HG03097 (cell line): ENCODE measurements around the gene CUBN.

ENCODE experiments used
- ATAC-seq: cut with Tn5 transposase; IDR thresholded peaks from one replicate; pipeline ENCODE4 v1.9.1; 2021; ENCODE audit not compliant: unreplicated experiment, low FRiP score

Gene CUBN

GRCh38 chr10:16996530-16996964 lies 133.1 kb downstream of the CUBN start:
- ATAC-seq = no peak

DNA sequence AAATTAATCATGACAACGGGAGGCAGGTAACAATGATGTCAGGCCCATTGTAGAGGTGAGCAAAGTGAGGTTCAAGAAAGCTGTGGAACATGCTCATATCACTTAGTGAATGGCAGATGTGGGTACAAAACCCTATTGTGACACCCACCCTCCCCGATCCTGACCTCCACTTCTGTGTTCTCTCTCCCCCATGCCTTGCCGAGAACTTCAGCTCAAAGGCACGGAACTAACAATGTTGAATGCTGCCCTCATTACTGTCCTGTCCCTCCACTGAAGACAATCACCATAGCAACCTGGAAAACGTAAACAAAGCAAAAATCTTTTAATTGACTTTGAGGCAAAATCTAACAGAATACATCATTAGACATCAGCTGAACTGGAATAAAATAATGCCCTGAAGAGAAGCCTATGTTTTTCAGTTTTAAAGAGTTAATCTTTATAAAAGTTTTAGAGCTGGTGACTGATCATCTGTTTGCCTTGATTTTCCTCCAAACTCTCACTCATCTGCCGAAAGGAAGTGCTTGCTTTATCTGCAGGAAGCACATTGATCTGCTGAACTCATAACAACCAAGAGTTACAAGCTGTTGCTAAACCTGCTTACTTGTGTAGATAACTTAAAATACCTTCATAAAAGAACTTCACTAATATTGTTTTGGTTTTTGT lies 133.6 kb downstream of the CUBN start:
- no peak for ATAC-seq

DNA sequence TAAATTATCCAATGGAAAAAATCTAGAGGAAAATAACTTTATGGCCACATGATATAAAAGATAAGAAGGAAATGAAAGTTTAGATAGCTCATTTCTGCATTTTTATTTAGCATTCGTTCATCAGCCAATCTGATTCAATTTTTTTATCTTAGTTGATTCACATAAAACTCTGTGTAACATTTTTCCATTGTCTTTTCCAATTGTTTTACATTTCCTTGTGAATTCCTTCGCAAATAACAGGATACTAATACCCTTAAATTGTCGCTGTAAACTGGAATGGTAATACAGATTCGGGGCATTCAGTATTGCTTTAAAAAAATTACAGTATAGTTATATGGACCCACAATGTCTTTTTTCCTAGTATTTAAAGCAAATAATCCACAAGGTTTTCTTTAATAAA lies 136.4 kb downstream of the CUBN start:
- ATAC-seq = no peak

DNA sequence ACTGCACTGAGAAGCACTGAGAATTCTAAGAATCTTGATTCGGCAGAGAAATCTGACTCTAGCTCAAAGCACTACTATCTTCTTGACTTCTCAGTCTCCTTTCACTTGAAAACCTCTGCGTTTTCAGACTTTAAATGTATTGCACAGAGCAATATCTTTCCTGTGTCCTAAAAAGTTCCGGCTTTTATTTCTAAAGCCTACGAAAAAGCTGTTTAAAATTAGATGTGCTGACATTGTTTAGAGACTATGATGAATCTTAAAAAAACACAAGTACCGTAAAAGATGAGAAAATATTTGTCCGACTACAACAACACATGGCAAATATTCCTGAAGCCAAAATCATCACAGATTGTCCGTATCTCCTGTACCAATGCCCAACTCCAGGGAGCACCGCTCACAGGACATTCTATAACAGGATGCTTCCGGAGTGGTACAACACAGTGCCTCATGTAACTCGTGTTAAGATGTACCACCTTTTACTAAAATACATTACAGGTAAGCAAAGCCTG lies 136.9 kb downstream of the CUBN start:
- ATAC-seq = no peak

- ATAC-seq = no peak
Observed at GRCh38 chr10:16991011-16991410, 138.6 kb downstream of the CUBN start.

DNA sequence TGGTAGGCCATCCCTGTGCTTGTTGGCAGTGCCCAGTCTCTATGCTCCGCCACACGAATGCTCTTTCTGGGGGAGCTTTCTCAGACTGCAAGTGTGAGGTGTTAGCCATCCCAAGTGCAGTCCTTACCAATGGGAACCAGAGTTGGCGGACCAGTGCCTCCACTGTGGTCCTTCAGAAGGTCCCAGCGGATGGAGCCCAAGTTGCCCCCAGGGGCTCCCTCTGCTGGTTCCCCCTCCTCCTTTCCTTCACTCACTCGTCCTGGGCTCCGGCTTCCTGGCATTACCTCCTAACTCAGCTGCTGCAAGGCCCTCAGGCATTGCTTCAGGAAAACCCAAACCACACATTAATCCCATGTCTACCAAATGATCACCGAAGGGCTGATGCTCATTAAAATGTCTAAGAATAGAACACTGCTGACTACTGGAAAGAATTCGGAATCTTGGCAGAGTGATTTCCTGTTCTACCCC lies 139.8 kb downstream of the CUBN start:
- ATAC-seq = no peak

DNA sequence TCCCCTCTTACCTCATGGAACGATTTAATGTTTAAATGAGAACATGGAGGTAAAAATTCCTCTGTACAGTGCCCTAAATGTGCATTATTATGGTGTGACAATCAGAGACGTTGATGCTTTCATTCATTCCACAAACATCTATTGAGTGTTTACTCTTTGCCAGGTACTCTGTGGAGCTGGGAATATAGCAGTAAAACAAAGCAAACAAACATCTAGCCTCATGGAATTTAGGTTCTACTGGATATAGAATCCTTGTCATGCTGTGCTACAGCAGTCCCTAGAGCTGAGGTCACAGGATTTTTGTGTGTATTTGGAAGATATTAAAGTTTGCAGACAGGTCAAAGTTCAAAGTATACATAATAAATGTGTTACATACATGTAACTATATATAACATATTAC lies 140.7 kb downstream of the CUBN start:
- ATAC-seq = no peak

GRCh38 chr10:16987976-16988610 lies 141.5 kb downstream of the CUBN start:
- ATAC-seq = no peak

- ATAC-seq = no peak
Observed at GRCh38 chr10:16987206-16987621, 142.4 kb downstream of the CUBN start.

DNA sequence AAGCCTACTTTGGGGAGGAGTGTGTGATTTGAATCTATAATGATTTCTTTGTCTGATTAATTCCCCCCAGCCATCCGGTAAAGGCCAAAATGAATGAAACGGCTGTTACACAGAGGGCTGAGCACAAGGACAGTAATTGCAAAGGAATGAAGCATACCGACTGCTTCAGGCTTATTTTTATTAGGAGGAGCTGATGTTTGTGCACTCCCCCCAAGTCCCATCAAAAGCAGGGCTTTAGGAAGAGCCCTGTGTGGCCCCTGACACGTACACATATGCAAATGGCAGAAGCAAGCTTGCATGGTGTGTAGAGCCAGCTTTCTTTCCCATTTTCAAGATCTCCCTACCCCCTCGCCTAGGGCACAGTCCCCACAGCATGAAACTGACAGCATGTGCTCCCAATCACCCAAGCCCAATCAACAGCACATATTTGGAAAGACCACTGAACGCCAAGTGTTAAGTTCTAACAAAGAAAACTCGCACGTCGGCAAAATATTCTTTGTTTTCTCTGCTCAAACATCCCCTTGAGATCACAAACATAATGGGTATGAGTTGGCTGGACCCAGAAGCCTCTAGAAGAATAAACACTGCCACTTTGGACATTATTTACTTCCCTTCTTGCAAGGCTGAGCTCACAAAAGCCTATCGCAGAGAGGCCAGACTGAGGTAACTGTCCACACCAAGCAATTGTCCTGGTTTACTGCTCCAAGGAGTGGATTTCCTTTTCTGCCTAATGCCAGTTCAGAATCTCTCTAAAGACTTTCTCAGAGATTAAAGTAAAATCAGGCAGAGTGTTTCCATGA lies 143.0 kb downstream of the CUBN start:
- ATAC-seq = no peak

GRCh38 chr10:16986082-16986405 lies 143.6 kb downstream of the CUBN start:
- no peak for ATAC-seq

DNA sequence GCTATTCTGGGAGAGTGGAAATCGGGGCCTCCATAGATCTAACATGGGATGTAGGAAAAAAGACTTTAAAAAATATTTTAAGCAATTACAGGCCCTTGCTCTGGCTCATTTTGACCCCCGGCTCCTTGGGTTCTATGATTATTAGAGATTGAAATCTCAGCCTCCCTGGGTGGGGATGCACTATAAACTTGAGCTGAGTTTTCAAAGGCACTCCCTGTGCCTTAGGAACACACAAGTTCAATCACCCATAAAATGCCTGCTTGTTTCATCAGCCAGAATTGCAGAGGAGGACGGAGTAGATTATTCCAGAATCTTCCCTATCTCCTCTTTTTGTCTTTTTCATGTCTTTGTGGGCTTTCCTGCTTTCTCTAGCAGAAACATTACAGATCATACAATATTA lies 145.4 kb downstream of the CUBN start:
- ATAC-seq = no peak

DNA sequence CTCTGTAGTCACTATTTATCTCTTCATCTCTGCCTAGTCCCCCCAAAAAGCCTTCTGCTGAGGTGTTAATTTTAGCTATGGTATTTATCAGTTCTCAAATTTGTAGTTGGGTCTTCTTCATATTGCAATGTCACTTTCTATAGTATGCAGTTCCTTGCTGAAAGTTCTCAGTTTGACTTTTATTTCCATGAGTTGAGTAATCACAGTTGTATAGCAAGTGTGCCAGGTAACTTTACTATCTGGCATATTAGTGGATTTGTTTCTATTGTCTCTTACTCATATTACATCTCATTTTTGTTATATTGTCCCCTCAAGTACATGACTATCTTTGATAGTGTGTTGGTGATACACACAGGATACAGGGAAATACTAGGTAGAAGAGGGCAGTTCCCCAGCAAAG lies 152.8 kb downstream of the CUBN start:
- no peak for ATAC-seq

DNA sequence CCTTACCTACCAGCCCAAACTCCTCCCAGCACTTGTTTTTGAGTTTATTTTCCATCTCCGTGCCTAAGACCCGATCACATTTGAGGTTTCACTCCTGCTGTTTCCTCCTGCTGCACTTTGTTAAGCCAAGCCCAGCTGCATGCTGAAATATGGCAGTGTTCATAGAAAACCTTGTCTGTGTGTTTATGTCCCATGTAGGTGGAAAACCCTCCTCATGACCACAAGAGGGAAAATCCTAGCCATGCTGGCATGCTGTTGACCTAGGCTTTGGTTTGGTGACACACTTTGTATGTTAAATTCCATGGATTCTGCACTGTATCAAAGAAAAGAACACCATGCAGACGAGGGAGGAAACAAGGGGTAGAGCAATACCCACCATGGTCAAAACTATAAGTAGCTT lies 154.4 kb downstream of the CUBN start:
- no peak for ATAC-seq

DNA sequence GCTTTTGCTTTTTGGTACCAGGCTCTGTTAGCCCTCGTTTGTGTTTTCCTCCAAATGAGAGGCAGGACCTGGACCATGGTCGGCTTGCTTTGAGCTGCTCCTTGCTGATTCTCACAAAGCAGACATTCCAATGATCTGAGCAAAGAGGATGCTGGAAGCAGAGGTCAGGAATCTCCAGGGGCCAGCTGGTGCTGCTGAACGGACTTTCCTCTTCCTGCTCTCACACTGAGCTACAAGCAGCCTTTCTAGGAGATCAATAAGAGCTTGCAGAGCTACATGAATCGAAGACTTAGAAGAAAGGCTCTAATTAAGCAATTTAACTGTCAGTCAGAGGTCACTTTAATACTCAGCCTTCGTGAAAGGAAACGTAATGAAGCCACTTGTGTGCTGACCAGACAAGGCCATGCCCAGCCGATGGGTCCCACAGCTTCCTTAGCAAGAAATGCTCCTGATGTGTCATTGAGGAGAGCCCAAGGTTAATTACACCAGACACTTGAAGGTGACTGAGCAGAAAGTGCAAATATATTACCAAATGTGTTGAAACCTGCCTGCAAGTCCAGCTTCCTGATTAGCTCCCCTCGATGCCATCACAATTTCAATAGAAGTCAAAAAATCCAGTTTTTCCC lies 161.1 kb downstream of the CUBN start:
- no peak for ATAC-seq

- ATAC-seq = no peak
Observed at GRCh38 chr10:16967866-16968415, 161.7 kb downstream of the CUBN start.

- no peak for ATAC-seq
Observed at GRCh38 chr10:16966991-16967865, 162.4 kb downstream of the CUBN start.

DNA sequence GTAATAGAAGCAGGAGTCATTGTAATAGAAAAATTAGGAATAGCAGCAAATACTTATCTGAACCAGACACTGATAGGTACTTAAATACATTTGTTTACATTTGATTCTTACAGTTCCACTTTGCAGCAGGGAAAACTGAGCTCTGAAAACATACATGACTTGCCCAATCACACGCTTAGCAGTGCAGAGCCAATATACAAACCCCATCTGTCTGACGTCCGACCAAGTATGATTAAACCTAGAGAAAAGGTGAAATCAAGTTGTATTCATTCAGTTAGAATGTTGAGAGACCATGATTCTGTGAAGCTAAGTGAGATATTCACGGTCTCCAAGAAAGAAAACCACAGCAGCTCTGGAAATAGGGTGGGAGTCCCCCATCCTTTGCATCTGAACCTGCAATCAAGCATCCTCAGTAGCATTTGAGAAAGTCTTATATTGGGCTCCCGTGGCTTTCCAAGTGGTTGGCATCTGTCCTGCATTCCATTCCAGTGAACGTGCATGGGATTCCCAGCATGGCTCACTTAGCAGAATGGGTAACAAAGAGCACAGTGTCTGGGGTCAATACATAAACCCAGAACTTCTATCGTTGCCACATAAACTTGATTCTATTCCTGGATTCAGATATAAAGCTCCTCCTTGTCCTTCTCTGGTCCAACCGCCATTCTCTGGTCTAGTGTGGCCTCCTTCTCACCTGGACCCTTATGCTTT lies 163.7 kb downstream of the CUBN start:
- no peak for ATAC-seq

DNA sequence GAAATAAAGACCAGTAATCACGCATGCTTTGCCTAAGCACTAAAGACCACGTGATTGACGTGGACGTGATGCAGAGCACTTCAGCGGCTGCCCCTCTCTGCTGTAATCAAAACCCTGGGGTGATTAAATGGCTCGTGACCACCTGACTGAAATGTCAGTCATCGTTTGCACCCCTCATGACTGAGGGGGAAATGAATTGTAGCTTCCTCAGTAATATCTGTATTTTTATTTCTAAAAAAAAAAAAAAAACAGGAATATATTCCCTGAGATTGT lies 164.3 kb downstream of the CUBN start:
- ATAC-seq = no peak
